Measurements from ENCODE around the gene CDH22.

Gene CDH22

DNA sequence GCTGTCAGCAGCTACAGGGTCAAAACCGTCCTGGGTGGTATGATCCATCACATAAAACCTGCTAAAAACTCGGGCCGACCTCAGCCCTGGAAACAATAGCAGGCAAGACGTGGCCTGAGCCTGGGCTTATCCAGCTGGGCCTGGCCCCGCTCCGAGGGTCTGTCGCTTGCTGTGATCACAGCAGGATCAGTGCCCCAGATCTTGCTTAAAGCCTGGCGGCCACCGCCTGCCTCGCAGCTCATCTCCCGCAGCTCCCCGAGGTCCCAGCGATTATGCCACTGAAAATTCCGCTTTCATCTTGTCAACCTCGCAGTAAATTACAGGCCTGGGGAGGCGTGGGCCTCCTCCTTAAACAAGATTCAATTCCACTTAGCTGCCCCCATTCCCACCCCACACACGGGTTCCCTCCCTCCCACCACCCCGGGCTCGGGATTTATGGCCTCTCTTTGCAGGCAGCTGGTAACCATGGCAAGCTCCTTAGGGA is 40.1 kb downstream of the CDH22 start:
- no peak for DNase-seq (ENCODE audit: low spot score)

DNA sequence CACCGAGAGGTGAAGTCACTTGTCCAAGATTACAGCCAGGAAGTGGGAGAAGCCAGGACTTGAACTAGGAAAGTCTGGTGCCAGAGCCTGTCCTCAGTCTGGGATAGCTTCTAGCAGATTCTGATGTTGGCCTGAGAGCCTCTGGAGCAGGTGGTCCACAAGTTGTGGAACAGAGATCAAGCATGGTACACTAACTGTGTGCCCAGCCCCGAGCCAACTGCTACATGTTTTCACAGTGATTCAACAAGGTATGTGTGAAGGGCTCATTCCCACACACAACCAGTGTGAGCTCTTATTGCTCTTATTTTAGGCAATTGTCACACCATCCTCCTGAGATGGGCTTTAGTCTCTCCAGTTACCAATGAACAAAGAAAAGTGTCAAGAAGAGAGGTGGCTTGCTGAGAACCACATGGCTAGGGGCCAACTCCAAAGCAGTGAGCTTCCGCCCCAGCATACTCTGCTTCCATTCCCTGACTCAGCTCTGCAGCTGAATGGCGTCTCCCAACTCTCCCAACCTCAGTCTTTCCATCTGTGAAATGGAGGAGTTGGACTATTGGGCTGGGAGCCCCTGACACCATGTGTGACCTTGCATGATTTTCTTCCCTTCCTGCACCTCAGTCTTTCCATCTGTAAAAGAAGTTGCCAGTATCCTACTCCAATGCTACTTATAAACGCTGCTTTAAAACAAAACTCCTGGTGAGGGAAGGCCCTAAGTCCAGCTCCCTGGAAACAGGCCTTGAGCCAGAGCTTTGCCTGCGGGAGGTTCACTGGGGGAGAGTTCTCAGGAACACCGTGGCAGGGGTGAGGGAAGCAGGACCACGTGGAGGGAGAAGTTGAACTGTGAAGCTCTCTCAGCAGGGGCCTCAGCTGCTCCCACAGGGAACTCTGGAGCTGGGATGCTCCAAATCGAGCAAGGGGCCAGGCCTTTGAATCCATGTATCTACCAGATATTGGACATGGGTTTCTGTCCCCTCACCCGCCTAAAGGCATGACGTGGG is 40.9 kb downstream of the CDH22 start:
- no peak for DNase-seq (ENCODE audit: low spot score)

DNA sequence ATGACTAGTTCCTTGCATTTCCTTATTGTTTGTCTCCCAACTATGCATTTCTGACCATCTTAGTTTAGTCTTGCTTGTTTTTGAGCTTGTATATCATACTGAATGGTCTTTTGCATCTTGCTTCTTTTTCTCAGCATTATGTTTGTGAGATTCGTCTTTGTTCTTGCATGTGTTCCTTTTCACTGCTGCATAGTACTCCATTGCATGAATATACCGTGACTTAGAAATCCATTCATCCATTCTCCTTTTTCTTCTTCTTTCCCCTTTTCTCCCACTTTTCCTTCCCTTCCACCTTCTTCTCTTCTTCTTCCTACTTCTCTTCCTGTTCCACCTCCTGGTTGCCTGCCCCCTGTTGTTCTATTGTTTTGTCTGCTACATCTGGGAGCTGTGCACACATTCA is 42.8 kb downstream of the CDH22 start:
- DNase-seq (ENCODE audit: low spot score): no peak

DNA sequence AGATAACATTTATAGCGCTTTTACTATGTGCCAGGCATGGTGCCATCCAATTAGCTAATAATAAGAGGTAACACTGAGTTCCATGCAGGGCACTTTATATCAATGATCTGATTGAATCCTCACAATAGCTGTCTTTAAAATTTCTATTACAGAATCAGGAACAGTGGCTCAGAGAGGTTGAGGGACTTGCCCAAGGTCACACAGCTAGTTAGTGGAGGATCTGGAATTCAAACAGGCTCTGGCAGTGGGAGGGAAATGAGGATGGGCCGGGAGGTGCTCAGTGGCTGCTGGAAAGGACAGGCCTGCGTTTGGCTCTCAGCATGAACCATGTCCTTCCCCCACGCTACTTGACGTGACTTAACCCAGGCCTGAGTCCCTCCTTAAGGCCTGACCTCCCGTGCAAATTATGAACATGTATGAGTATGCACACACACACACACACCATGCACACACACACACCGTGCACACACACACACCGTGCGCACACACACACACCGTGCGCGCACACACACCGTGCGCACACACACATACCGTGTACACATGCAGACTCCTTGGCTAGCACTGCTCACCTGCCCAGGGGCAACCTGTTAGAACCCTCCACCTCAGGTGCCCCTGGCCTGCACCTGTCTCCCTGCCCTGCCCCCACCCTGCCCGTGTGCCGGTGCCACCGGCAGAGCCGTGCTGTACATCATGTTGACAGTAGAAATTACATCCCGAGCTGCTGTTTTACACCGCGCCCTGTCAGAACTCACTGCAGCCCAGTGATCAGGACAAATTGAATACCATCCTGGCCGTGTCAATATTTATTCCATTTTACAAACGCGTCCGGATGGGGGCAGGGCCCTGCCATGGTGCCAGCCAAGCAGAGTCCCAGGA is 43.7 kb downstream of the CDH22 start:
- no peak for DNase-seq (ENCODE audit: low spot score)

DNA sequence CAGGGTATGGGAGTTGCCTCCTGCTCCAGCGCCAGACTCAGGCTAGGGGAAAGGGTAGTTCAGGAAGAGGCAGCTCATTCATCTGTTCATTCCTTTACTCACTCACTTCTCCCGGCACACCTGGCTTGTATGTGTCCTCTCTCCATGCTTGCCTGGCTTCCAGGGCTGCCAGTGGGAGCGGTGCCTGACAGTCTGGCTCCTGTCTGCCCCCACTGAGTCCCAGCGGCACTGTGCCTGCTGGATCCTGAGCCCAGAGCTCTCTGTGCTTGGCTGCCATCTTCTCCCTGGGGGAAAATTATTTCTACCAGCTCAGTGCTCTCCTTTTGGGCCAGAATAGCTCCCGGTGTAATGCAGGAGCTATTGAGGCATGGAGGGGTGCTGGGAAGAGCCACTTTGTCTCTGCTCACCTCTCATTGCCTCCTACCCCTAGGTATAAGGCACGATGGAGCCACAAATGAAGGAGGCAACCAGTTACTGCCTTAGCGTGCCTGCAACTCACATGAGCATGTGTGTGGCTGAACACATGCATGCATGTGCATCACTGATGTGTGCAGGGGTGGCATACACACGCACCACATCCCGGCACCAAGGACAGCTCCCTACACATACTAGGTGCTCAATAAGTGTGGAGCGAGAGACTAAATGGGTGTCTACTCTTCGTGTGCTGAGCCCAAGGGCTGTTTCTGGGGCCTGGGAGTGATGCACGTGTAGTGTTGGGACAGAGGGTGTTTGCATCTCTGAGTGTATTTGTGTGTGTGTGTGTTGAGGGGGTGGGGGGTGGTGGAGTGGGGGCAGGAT is 46.6 kb downstream of the CDH22 start:
- DNase-seq (ENCODE audit: low spot score): peak; percentile 74

DNA sequence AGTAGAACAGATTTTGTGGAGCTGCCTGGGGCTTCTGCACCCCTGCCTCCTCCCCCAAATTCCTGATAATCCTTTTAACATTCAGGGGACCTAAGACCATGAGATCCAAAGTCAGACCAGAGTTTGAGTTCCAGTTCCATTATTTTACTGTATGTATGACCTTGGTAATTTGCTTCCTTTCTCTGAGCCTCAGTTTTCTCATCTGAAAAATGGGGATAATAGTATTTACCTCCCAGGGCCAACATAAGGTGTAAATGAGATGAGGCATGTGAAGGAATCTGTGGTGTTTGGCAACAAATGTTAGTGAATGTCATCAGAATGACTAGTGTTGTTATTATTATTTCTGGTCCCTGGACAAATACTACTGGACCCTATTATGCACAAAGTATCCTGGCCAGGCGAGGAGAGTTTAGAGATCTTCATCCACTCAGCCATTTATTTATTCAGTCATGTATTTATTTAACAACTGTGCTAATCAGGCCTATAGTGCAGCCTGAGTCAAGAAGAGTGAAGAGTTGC is 47.3 kb downstream of the CDH22 start:
- DNase-seq (ENCODE audit: low spot score): no peak

DNA sequence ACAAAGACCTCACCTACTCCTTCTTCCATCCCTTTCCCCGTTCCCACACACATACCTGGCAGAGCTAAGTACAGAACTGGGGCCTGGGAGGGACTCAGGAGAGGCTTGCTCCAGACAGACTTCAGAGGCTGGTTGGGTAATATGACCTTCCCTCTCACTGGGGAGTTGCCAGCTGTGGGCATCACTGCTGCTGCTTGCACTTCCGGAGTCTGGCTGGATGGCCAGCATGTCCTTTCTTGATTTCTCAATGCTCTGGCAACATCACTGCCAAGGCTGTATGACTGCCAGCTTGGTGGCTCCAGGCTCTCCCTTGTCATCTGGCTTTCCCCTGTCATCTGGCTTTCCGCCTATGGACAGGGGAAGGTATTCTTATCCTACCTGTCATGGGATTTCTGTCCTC is 47.8 kb downstream of the CDH22 start:
- peak; percentile 52 for DNase-seq (ENCODE audit: low spot score)

DNA sequence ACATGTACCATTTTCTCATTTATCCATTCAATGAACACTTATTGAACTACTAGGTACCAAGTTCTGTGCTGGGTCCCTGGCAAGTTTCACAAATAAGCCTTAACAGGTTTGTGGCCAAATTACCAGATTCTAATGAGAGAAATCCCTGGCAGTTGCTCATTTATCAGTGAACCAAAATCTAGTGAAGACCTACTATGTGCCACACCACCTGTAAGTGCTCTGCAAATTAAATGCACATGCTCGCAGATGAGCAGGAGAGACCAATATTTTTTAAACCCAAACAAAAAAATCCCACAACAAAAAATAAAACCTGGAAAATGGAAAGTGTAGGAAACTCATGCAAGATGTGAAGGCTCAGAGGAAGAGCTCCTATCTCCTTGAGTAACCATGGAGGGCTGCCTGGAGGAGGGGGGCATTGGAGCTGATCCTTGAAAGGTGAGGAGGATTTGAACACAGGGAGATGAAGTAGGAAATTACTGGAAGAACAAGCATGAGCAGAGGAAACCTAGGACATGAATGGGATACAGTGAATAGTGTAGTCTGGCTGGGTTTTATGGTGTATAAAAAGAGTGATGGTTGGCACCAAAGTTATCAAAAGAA is 48.9 kb downstream of the CDH22 start:
- no peak for DNase-seq (ENCODE audit: low spot score)

DNA sequence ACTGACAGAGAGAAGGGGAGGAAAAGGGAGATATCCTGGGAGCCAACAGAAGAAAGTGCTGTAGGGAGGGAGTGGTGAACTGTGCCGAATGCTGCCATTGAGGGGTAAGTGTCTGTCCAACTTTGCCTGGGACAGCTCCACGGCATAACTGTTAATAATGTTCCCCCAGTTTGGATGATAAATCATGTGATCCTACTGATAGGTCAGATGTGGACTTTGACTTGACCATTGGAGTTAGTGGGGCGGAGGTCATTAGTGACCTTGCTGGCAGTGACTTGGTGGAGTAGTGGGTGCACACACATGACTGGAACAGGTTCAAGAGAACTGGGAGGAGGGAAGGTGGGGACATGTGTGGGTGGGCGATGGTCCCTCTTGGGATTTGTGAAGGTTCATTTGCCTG is 50.4 kb downstream of the CDH22 start:
- DNase-seq (ENCODE audit: low spot score): no peak

DNA sequence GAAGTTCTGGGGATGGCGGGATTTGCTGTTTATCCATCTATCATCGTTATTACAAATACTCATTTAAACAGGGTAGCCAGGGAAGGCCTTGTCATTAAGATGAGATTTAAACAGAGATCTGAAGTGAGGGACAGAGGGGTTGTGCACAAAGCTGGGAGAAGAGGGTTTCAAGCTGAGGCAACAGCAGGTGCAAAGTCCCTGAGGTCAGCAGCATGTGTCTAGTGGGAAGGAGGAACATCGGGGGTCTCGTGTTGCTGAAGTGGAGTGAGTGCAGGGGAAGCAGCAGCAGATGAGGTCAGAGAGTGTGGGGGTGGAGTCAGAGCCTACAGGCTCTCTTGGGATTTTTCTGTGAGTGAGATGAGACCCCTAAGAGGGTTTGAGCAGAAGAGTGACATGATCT is 52.0 kb downstream of the CDH22 start:
- no peak for DNase-seq (ENCODE audit: low spot score)

DNA sequence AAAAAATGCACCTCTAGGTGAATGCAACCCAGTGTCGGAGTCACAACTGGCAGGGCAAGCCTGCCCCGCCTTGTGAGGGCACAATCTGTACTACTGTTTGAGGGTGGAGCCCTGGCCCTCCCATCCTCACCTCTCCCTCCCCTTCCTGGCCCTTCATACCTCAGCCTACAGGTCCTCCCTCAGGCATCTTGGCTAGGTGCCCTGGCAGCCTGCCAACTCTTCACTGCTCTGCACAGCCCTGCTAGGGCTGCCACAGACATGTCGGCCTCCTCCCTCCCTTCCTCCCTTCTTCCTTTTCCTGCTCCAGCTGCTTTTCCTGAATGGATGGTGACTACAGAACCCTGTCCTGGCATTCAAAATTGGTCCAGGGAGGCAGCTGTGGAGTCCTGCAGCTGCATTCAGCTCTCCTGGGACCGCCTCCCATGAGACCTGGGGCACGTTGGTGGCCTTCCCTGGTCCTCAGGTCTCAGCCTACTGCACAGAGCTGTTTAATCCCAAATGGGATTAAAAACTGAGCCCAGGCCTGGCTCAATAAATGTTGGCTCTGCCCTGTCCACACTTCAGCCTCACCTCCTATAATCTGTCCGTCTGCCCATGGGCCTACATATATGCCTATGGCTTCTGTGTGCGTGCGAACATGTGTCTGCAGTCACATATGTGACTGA is 52.7 kb downstream of the CDH22 start:
- peak; percentile 97 for DNase-seq (ENCODE audit: low spot score)

DNA sequence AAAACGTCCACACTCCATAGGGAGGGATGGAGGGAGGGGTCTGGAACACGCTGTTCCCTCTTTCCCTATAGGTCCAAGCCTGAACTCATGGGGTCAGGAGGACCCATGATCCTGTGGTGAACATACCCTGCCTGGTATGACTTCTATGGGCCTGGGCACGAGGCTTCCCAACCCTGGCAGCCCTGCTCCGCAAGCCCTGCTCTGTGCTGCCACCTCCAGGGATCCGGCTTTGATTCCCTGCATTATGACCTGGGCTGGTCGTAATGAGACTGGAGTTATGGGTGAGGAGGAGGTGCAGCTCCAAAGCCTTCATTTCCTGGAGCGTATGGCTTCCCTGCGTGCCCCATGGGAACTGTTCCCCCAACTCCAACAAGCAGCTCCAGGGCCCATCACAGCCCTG is 54.9 kb downstream of the CDH22 start:
- DNase-seq (ENCODE audit: low spot score): peak; percentile 82

DNA sequence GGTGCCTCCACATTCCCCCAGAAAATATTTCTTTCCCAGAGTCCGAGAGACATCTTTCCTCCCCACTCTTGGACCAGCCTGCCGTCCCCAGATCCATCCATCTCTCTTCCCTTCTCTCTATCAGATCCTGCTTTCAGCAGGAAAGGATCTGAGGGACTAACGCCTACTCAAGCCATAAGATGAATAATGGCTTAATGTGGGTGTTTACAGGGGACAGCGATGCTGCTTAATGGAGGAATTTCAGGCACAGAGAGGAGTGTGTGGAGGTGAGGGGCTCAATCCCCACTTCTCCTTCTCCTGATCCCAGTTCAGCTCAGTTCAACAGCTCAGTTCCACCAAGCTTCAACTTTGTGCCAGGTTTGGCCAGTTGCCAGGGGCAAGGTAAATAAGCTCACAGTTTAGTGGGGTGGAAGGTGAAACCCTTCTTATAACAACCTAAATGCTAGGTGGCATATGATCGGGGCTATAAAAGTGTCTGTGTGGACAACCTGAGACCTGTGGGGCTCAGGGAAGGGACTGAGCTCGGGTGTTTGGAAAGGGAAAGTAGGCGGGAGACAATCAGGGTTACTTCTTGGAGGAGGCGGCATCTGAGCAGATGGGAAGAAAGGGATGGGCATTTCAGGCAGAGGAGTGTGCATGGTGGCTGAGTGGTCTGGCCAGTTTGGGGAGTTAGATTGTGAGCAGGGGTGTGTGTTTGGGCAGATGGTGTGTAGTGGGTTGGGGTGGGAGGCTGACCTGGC is 55.8 kb downstream of the CDH22 start:
- DNase-seq (ENCODE audit: low spot score): no peak

DNA sequence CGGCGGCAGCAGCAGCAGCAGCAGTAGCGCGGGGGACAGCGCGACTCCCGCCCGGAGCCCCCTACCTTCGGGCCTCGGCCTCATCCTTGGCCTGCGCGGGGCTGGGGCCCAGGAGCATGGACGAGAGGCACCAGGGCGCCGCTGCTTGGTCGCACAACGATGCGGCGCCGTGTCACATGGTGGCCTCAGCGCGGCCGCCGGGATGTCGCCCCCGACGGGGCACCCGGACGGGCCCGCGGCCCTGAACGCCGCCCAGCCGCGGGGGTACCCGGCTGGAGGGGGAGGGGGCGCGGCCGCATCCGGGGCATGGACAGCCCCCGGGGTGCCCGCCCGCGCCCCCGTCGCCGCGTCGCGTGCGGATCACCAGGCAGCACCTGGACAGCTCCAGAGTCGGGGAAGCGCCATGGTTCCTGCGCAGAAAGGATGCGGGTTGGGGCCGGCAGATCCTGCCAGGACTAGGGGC is 57.1 kb downstream of the CDH22 start:
- DNase-seq (ENCODE audit: low spot score): no peak

DNA sequence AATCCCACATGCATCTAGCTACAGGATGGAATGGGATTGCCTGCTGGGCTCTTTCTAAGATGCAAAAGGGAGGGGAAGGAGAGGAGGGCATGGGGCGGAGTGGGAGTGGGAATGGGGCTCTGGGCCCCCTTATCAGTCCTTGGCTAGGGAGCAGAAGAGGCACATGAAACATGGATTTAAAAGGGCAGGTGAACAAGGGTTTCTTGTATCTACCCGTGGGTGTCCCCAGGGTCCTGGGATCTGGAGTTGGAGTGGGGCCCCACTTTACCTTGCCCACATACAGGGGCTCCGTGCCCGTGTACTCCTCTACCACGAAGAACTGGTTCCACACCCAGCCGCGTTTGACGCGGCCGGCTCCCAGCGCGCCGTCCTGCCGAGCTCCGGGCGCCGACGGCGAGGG is 57.5 kb downstream of the CDH22 start:
- DNase-seq (ENCODE audit: low spot score): no peak

DNA sequence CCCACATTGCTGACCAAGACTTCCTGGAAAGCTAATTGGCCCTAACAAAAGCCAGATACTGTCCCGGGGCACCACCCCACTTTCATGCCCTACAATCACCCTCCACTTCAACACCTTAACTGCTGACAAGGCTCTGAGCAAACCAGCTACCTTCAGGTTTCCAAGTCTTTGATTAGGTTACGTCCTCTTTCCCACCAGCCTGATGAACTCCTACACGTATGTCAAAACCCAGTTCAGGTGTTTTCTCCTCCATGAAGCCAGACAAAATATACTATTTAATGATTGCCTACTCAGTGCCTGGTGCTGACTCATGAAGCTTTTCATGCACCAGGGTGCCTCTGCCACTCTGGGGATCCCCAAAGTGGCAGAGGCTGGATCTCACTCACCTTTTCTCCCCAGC is 58.6 kb downstream of the CDH22 start:
- DNase-seq (ENCODE audit: low spot score): no peak

DNA sequence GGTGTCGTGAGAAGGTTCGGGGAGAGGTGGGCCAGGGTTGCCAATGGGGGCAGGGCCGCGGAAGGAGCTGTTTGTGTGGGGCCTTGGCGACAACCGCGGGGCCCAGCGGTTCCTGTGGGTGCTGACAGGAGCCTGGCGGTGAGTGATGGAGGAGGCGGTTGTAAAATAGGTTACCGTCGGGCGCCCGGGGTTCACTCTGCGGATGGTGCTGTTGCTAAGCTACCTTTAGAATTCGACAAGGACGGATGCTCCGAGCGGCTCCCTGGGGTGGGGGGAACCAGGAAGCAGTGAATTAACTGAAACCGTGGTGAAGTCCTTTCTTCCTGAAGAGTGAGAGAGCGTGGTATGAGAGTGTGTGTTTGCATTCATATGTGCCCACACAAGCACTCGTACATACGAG is 61.7 kb downstream of the CDH22 start:
- DNase-seq (ENCODE audit: low spot score): no peak

DNA sequence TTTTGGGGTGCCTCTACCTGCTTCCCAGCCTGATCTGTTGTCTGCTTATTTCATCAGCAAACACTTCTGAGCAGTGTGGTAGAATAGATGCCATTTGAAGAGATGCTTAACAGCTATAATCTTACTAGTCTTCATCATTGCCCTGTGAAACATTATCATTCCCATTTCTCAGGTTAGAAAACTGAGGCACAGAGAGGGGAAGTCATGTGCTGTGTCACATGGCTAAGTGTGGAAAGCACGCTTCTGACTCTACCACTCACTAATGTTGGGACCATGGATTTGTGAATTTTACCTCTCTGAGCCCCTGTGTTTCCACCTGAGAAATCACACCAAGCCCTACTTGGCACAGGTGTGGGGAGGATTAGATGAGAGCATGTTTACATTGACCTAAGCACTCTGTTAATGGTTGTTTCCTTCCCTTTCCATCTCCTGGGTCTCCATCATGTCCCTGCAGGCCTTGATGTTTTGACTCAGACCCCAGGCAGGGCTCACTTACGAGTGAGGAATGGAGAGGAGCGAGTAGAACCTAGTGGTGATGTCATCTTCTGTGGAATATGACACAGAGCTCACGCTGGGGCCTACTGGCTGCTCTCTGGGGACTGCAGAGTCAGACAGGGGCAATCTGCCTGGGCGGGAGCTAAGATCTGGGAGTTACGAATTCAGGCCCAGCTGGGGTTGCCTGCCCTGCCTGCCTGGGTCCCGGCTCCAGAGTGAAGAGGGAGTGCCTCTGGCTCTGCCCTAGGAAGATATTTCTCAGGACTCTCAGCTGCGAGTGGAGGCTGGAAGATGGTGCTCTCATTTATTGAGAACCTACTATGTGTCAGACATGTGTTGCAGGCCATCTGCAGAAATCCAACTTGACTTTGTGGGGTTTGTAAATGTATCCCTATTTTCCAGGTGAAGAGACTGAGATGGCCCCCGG is 64.3 kb downstream of the CDH22 start:
- DNase-seq (ENCODE audit: low spot score): no peak

DNA sequence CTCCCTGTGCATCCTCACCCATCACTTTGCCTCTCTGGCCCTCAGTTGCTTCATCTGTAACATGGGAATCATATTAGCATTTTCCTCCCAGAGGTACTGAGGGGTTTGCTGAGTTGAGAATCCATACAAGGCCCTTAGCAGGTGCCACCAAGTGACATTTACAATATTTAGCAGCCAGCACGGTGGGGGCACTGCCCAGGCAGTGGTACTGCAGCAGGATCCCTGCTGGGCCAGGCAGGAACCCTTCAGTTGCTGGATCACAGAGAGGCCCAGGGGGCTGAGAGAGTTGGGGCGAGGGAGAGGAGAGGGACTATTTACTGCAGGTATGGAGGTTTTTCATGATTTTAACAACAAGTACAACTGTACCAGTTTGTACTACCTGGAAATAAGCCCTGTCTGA is 65.9 kb downstream of the CDH22 start:
- DNase-seq (ENCODE audit: low spot score): no peak

Measured in cerebellar cortex (tissue), 1 donor.